GM19239 (cell line): ENCODE data around the gene ABR.

ENCODE experiments used
- DNase-seq: peaks from one replicate; pipeline ENCODE4 v3.0.0; 2011; ENCODE audit warnings: low spot score; ENCODE audit not compliant: insufficient read length
- FAIRE-seq: peaks from 2 replicates; lab custom pipeline; 2011; peaks lifted over from hg19 to GRCh38; lab: Jason Lieb, UNC

Gene ABR

GRCh38 chr17:1179818-1180742, at the start of gene ABR:
Gene ABR, minus strand, starts transcription at chr17:1179981. Its CDS starts 254 bp downstream, at chr17:1179727.
- DNase-seq, result peak; percentile 62
- no peak for FAIRE-seq

GRCh38 chr17:1229349-1229899, 49.6 kb upstream of the ABR start:
- DNase-seq, result peak; percentile 94
- peak; percentile 96 for FAIRE-seq

- FAIRE-seq, result no peak
- DNase-seq, result peak; percentile 36
These were observed 49.1 kb upstream of the ABR start for GRCh38 chr17:1228781-1229348.

- peak; percentile 65 for DNase-seq
- peak; percentile 85 for FAIRE-seq
These were observed 48.4 kb upstream of the ABR start for GRCh38 chr17:1227917-1228780.

DNA sequence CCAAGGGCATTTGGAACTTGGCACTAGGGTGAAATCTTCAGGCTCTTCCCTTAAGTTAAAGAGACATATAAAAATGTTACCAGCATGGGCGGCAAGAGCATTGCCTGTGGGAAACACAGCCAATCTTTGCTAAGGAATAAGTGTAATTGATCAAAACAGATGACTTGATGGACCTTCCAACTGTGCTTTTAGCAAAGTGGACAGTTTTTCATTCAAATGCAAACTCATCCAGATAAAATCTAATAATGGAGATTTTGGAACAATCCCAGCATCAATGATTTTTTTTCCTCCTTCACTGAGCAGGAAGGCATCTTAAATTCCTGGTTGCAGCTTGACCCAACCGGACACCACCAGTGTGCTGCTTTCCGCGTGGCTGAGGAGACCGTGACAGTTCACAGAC, 47.6 kb upstream of the ABR start:
- DNase-seq, result no peak
- FAIRE-seq, result peak; percentile 33

- FAIRE-seq (no peak), DNase-seq (no peak)
These were observed 46.5 kb upstream of the ABR start for GRCh38 chr17:1226308-1226707.

DNA sequence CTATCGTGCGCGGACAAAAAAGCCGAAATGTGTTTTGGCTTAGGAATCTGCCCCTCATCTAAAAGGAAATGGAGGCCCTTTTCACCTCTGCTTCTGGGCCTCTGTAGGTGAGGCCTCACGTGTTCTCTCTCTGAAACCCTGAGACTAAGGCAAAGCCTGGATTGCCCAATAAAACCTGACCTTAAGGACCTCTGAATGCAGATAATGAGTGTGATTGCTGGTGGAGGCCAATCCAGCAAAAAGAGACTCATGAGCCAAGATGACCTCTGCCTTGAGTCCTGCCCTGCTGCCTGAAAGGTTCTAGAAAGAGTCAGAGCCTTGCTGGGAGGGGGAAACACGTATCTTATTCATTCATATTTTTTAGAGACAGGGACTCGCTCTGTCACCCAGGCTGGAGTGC, 44.5 kb upstream of the ABR start:
- no peak for FAIRE-seq

GRCh38 chr17:1223662-1224061, 43.9 kb upstream of the ABR start:
- FAIRE-seq, result no peak
- DNase-seq, result no peak

More for the DNA sequence above, 44.5 kb upstream of the ABR start:
- DNase-seq, result no peak

- DNase-seq (no peak), FAIRE-seq (no peak)
These were observed 42.5 kb upstream of the ABR start for GRCh38 chr17:1222321-1222720.

GRCh38 chr17:1221209-1221608, 41.4 kb upstream of the ABR start:
- FAIRE-seq, result no peak
- DNase-seq, result no peak

- DNase-seq (no peak), FAIRE-seq (no peak)
These were observed 40.6 kb upstream of the ABR start for GRCh38 chr17:1220346-1220745.

DNA sequence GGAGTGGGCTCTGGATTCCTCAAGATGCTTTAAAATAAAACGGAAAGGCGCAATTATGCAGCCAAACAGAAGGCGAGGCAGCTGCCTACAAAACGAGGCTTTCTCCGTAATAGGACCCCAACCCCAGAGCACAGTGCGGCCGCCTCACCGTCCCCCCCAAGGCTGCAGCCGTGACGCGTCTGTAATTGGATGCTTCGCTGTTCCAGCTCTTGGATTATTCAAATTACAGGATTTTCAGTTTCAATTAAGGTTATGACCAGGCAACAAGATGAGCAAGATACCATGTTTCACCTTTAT, 37.3 kb upstream of the ABR start:
- FAIRE-seq (no peak), DNase-seq (no peak)

DNA sequence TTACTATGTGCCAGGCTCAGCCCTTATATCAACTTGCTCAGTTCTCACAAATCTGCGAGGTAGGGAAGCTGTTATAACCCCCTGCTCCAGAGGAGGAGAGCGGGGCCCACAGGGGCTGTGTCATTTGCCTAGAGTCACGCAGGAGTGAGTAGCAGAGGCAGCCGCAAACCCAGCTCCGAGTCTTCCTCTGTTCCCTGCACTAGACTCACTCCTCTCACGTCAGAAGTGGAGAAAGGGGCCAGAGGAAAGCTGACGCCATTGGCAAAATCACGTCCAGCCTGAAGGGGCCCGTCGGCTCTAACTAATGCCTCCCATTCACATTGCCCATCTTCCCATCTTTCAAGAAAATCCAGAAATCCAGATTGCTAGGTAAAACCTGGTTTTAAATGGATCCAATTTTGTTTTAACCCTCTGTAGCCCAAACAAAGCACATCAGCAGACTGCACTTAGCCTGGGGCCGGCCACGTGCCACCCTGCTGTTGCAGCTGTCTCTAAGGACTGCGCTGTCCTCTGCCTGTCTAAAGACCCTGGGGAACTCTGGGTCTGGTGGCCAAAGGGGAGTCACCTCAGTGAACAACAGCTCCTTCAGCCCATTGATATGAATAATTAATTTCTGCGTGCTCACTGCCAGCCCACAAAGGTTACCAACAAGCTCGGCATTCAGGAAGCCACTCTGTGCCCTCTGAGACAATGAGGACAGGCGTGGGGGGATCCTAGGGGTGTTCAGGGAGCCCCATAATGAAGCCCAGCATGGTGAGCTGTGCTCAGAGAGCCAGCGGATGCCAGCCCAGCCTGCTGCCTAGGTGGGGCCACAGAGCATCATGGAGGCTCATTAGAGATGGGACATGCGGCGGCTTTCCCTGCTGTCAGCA, 36.7 kb upstream of the ABR start:
- DNase-seq (no peak), FAIRE-seq (peak; percentile 76)

GRCh38 chr17:1212946-1213345, 33.2 kb upstream of the ABR start:
- peak; percentile 83 for FAIRE-seq
- no peak for DNase-seq

DNA sequence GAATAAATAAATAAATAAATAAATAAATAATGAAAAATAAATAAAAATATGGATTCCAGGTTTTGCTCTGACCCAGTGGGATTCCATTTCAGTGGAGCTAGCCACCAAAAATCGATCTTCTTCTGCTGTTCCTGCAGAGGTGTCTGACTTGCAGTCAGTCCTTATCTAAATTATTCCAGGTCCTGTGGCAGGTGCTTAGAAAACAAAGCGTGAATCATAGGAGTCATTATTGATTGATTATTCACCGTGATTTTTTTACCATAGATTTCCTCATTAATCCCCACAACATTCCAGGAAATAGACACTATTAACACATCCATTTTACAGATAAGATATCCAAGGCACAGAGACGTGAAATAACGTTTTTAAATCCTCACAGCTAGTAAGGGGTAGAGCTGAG, 31.5 kb upstream of the ABR start:
- no peak for DNase-seq
- FAIRE-seq, result no peak

GRCh38 chr17:1208966-1209365, 29.2 kb upstream of the ABR start:
- DNase-seq (no peak), FAIRE-seq (no peak)

DNA sequence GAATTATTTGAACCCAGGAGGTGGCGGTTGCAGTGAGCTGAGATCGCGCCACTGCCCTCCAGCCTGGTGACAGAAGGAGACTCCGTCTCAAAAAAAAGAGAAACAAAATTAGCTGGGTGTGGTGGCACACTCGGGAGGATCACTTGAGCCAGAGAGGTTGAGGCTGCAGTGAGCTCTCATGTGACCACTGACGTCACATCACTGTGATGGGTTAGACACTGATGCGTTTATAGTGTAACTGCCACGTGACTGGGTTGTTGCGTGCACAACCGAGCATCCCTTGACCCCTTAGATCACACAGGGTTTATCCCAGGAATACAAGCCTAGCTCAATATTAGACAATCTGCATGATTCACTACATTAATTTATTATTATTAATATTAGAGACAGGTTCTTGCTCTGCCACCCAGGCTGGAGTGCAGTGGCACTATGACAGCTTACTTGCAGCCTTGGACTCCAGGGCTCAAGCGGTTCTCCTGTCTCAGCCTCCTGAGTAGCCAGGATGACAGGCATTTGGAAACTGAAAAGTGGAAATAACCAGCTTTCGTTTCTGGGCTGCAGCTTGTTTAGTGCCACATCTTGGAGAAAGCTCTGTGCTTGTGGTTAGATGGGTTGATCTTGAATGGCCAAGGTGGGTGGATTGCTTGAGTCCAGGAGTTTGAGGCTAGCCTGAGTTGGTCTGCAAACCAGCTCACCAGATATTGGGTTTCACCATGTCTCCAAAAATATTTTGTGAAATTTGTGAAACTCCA, 26.4 kb upstream of the ABR start:
- DNase-seq, result no peak
- FAIRE-seq, result peak; percentile 82

DNA sequence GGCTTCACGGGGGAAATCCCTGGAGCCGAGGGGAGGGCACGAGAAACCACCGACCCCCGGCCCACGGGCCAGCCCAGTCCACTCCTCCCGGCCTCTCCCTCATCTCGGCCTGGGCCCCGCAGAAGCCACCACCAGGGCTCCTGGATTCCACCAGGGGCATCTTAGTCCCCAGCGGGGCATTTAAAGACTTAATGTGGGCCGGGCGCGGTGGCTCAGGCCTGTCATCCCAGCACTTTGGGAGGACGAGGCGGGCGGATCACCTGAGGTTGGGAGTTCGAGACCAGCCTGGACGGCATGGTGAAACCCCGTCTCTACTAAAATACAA, 24.1 kb upstream of the ABR start:
- FAIRE-seq (no peak), DNase-seq (no peak)
